SKM-1 (cell line): ENCODE results near the gene OGG1.

Experiments used
- DNase-seq: peaks from one replicate; lab custom pipeline; 2025; ENCODE audit not compliant: unreplicated experiment; lab: John Stamatoyannopoulos, UW

OGG1 gene

DNA sequence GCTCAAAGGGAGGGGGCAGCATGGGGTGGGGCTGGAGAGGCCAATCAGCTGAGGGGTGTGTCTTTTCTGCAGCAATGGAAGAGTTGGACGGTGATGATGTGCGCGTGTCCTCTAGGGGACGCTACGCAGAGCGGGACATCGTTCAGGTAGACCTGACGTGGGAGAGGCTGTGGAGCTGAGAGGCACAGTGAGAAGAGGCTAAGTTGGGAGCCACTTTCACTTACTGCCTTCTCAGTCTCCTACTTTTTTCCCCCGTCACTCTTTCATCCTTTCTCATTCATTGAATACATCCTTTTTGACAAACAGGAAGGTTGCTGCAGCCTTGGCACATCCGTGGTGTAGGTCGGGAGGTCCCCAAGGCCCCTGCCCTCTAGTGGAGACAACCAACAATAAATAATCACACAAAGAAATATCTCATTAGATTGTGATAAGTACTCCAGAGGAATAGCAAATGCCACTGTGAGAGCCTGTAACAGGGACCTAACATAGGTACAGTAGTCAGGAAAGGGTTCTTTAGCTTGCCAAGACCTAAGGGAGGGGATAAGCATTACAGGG lies 22.6 kb upstream of the OGG1 start:
- no peak for DNase-seq

DNA sequence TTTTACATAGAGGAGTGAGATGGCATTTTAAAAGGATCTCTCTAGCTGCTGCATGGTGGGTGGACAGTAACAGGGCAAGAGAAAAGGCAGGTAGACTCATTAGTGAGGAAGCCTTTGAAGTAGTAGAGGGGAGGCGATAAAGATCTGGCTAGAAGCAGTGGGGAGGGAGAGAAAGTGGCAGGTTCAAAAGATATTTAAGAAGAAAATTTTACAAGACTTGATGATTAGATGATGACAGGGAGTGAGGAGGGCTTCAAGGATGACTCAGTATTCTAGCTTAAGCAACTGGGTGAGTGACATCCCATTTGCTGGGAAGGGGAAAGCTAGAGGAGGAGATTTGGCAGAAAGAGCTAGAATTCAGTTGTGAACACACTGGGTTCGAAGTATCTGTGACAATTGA lies 22.0 kb upstream of the OGG1 start:
- no peak for DNase-seq

DNA sequence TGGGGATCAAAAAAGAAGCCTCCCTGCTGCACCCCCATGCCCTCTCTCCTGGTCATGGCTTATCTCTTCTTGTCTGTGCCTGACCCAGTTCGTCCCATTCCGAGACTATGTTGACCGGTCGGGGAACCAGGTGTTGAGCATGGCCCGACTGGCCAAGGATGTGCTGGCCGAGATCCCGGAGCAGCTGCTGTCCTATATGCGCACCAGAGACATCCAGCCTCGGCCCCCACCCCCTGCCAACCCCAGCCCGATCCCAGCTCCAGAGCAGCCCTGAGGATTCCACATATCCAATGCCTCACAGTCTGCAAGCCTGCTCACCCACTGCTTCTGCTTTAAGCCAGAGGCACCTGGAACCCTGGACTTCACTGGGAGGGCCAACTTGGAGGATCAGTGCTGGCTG lies 20.3 kb upstream of the OGG1 start:
- no peak for DNase-seq

DNA sequence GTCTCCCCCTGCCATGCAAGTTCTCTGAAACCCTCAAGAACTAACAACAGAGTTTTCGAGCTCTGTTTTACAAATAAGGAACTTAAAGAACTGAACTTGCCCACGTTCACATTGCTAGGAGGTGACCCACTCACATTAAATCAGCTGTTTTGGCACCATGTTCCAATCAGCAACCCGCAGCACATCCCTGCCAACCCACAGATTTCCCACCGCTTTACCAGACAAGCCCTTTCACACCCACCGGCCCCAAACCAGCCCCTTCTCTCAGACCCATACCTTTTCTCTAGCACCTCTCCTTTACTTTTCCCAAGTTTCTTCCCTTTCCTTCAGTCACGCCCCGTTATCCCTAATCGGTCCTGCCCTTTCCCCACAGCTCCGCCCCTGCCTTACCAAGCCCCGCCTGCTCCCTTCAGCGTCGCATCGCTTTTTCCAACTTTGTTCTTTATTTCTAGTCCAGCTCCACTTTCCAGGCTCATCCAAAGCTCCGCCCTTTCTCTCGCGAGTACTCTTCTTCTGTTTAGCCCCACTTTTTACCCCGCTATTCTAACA lies 19.0 kb upstream of the OGG1 start:
- DNase-seq = peak; percentile 96

DNA sequence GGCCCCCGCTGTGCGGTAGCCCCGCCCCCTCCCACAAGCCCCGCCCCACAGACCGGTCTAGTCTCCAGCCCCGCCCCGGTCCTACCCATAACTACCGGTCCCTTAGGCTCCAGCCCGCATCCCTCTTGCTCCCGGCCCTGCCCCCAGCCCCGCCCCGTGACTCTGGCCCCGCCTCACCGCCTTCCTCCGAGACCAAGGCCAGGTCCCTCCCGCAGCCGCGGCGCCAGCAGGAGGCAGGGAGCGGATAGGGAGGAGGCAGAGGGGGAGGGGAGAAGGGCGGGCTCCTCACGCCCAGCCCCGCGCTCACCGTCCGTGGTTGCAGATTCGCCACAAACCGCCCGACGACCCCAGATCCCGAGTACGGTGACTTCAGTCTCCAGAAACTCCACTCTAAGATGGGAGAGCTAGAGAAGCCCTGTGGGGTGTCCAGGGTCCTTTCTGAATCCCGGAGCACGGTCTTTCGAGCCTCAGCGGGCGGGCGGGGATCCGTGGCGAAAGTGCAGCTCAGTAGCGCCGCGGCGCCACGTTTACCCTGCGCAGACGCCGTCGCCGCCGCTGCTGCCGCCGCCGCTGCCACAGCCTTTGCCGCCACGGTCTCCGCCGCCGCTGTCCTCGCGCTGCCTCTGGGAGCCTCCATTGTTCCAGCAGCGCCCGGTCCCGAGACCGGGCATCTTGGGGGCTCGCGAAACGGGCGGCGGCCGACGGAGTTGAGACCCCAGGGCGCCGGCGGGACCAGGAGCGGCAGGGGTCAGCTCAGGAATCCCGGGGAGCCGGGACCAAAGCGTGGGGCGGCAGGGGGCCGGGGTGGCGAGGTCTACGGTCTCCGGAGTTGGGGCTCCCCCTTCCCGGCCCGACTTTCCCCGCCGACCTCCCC lies 18.3 kb upstream of the OGG1 start, which contains the start of gene BRPF1:
BRPF1 (plus strand) TSS at position 530 of the 874 bp plus-strand sequence. CDS start 2,406 bp downstream, outside the sequence.
- DNase-seq = peak; percentile 96

DNA sequence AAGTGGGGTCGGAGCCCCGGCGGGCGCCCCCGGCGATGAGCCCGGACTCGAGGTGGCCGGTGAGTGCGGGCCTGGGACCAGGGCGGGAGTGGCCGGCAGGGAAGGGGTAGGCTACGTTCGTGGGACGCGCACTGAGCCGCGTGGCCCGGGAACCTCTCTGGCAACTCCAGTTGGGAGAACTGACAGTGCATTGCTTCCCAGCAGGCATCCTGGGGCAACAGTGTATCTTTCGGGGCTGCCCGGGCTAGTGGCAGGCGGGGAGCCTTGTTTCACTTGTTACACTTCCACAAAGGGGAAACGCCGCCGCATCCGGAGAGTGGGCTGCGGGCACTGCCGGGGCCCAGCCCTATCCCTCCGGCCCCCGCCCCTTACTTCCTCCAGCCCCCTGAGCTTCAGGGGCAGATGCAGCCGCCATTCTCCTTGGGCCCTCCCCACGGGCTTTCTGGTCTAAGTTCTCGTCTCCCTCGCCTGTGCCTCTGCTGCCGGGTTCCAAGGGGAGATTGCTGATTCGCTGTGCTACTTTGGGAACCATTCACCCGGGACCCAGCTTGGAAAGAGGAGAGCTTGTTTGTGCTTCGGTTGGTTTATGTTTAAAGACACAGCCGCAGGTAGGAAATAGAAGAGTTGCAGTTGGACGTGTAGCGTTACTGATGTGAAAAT lies 17.5 kb upstream of the OGG1 start:
- DNase-seq = no peak

DNA sequence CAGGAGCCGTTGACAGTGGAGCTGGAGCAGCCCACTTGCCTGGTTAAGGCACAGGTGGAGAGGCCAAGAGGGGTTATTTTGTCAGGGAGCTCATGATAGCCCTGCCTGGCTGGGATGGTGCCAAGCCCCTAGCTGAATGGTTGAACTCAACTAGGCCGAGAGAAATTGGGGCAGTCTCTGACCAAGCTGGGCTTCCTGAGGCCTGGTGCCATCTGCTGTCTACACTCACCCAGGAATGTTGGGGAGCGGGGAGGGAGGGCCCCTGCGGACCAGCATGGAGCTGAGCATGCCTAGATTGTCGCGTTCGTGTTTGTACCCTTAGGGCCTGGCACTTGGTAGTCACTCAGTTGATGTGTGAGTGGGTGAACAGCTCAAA lies 17.0 kb upstream of the OGG1 start:
- DNase-seq = no peak

DNA sequence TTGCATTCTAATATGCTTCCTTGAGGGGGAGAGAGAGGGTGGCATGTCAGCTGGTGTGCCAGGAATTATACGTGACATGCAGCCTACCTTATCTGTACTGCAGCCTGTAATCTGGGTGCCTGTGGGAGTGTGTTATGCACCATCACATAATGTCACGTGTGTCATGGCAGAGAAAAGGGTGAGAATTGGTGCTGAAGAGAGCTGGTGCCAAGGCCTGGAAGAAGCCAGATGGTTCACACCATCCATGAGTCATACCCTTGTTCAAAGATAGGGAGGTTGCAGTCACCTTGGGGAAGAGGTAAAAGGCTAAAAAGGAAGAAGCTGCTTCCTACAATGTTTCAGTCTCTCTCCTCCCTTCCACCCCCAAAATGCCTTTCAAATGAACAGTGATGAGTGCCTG lies 12.9 kb upstream of the OGG1 start:
- DNase-seq = no peak

DNA sequence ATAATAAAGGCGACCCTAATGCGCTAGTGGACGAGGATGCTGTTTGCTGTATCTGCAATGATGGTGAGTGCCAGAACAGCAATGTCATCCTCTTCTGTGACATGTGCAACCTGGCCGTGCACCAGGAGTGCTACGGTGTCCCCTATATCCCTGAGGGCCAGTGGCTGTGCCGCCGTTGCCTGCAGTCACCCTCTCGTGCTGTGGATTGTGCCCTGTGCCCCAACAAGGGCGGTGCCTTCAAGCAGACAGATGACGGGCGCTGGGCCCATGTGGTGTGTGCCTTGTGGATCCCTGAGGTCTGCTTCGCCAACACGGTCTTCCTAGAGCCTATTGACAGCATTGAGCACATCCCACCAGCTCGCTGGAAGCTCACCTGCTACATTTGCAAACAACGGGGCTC lies 10.6 kb upstream of the OGG1 start:
- DNase-seq = no peak

DNA sequence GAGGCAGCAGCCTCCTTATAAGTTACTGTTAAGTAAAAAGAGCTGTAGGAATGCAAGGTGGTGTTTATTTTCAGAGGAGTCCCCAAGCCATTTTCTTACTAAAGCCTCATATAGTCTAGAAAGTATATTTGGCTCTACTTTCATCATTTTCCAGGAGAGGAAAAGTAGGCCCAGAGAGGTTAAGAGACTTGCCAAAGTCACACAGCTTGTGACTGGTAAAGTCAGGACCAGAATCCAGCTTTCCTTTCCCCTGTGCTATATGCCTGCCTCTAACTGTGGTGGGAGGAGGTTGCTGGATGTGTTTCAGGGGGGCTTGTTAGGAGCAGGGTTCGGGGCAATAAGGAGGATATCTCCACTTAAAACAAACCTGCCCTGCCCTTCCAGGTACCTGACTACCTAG lies 7.2 kb upstream of the OGG1 start:
- no peak for DNase-seq

DNA sequence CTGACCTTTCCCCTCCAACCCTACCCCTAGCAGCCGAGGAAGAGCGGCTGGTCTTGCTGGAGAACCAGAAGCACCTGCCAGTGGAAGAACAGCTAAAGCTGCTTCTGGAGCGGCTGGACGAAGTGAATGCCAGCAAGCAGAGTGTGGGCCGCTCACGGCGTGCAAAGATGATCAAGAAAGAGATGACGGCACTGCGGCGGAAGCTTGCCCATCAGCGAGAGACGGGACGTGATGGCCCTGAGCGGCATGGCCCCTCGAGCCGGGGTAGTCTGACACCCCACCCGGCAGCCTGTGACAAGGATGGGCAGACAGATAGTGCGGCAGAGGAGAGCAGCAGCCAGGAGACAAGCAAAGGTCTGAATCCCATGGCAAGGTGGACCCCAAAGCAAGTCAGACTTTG lies 6.2 kb upstream of the OGG1 start:
- DNase-seq = no peak

DNA sequence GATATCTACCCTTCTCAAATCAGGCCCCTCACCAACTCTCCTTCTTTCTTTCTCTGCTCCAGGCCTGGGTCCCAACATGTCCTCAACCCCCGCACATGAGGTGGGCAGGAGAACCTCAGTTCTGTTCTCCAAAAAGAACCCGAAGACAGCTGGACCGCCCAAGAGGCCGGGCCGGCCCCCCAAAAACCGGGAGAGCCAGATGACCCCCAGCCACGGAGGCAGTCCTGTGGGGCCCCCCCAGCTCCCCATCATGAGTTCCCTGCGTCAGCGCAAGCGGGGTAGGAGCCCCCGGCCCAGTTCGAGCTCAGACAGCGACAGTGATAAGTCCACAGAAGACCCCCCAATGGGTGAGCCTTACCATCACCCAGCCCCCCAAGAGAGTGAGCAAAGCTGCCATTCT lies 5.6 kb upstream of the OGG1 start:
- DNase-seq = no peak

DNA sequence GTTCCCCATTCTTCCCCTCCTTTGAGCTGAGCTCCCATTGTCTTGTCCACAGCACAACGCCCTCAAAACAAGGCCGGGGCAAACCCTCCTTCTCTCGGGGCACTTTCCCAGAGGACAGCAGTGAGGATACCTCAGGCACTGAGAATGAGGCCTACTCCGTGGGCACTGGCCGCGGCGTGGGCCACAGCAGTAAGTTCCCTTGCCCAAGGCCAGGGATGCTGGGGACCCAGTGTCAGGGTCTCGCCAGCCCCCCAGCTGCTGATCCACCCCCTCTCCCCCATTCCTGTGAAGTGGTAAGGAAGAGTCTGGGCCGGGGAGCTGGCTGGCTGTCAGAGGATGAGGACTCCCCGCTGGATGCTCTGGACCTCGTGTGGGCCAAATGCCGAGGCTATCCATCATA lies 4.2 kb upstream of the OGG1 start:
- no peak for DNase-seq

DNA sequence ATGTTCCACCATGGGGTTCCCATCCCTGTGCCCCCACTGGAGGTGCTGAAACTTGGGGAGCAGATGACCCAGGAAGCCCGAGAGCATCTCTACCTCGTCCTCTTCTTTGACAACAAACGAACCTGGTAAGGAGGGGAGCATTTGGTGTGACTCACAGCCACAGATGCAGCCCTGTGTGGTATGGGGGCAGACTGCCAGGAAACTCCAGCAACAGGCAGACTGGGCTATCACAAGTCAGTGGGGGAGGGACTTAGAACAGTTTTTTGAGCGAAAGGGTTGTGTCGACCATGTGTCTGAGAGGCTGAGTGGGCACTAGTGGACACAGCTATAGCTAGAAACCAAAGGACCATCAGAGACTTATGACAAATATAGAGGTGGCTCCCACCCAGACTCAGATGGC lies 3.4 kb upstream of the OGG1 start:
- DNase-seq = no peak

DNA sequence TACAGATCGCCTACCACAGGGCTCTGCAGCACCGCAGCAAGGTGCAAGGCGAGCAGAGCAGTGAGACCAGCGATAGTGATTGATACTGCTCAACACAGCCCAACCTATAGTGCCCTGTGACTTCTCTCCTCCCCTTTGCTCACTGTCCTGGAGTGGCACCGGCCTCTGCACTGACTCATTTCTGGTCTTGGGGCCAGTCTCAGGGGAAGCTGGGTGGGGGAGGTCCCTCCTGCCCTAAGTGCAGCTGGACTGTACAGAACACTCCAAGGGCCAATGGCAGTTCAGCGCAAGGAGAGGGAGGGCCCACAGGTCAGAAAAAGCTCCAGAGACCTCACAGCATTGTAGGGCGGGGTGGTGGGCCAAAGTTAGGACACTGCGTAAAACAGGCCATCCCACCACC lies 2.5 kb upstream of the OGG1 start:
- DNase-seq = no peak

DNA sequence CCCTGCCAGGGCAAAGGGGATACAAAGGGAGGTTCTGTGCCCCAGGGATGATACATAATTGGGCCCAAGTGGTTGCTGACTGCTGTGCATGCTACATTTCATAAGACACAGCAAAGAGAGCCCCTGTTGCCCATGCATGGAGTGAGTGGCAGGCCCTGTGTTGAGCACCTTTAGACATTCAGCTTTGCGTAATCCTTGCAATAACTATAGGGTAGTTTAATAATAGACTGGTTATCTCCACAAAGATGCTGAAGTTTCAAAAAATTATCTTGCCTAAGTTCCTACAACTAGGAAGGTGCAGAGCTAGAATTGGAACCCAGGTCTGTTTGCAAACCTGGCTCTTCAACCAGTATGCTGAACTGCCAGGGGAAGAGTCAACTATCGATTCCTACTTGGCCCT lies 1.7 kb upstream of the OGG1 start:
- no peak for DNase-seq

DNA sequence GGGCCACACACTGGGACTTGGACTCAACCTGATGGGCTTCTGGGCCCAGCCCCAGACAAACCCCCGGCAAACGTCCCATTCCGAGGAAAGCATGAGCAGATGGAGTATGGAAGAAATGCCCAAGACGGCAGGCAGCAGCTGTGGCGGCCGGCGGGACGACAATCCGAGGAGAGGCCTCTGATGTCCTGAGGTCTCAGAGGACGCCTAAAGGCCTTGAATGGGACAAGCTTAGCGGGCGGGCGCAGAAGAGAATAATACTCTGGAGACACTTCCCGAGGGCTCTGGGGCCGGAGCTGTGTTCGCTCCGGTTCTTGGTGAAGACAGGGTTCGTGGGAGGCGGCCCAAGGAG lies 482 bp upstream of the OGG1 start:
- no peak for DNase-seq

DNA sequence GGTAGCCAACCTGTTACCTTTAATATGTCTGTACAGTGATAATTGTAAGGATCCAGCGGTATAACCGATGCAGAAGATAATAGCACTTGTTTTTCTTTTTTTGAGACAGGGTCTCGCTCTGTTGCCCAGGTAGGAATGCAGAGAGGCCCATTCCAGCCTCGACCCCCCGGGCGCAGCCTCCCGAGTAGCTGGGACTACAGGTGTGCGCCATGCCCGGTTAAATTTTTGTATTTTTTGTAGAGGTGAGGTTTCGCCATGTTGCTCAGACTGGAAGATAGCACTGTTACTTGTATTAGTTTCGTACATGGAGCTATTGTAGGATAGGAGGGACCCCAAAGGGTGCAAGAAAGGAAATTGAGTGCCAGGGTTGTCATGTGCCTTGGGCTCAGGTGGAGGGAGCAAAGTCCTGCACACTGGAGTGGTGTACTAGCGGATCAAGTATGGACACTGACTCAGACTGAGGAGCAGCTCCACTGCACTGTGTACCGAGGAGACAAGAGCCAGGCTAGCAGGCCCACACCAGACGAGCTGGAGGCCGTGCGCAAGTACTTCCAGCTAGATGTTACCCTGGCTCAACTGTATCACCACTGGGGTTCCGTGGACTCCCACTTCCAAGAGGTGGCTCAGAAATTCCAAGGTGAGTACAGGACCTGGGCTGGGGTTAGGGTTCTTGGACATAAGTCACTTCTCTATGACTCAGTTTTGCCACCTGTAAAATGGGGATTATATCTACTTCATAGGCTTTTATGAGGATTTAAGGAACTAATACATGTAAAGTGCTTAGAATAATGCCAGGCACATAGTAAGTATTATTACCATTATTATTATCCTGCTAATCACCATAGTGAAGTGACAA lies 1.0 kb downstream of the OGG1 start:
- DNase-seq = no peak

DNA sequence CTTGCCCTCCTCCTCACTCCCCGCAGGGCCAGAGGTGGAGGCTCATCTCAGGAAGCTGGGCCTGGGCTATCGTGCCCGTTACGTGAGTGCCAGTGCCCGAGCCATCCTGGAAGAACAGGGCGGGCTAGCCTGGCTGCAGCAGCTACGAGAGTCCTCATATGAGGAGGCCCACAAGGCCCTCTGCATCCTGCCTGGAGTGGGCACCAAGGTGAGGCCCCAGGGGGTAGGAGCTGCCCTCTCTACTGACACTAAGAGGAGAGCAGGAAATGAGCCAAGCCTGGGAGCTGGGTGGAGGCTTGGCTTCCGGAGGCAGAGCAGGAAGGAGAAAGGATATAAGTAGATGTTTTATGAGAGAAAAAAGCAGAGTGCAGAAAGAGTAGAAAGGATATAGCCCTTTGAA lies 4.9 kb downstream of the OGG1 start:
- DNase-seq = no peak

DNA sequence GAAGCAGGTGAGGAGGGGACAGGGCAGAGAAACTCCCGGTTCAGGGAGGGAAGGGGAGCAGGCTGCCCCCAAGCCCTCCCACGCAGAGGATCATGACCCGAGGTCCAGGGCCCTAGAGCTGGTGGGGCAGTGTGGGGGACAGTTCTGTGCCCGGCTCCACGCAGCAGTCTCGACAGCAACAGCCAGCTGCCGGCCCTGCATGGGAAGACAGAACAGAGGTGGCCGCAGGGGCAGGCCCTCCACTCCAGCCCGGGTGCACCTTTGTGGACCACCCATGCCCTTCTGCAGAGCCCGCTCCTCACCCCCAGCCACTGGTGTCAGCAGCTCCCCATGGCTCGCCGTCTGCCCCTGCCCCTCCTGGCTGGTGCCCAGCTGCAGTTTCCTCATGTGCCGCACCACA lies 7.7 kb downstream of the OGG1 start:
- no peak for DNase-seq

DNA sequence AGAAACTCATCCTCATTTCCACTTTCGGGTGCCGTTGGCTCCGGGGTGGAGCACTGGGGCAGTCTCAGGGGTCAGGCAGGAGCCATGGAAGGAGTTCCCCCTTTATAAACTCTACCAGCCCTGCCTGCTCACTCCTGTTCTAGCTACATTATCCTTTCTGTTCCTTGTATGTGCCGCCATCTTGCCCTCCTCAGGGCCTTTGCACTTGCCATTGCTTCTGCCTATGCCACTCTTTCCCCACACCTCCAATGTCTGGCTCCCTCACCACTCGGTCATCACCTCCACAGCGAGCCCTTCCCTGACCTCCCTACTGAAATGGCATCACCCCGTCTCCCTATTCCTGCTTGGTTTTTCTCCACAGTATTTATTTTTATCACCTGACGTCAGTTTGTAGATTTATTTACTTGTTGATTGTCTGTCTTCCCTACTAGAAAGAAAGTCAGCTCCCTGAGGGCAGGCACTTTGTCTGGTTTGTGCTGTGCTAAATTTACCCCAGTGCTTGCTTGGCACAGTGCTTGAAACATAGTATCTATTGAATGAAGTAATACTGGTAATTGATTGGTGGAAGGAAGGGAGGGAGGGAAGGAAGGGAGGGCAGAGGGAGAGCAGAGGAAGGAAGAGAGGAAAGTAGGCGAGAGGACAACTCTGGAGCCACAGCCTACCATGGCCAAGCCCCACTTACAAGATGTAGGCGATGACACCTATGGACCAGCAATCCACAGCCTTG lies 11.2 kb downstream of the OGG1 start:
- no peak for DNase-seq
